SK-N-SH treated with all-trans-retinoic acid at 6 μM for 48 hours (cell line): Measurements from ENCODE around the gene DCDC1.

Experiments used
- ATAC-seq: fragments of 200-7000 bp; cut with Tn5 transposase; 3 replicates; pipeline ENCODE4 v1.9.1; 2020; ENCODE audit warnings: mild to moderate bottlenecking, moderate library complexity
- ARNTL ChIP-seq: fragments of 450-650 bp; formaldehyde crosslinking; IDR thresholded peaks from 2 replicates; pipeline ENCODE4 v1.5.0; 2020; ENCODE audit warnings: low read depth, mild to moderate bottlenecking, moderate library complexity, borderline replicate concordance
- BACH2 ChIP-seq: fragments of 250-450 bp; sonication (Bioruptor Pico); IDR thresholded peaks from 2 replicates; pipeline ENCODE4 v1.9.0; 2021; ENCODE audit warnings: mild to moderate bottlenecking, borderline replicate concordance
- CREB5 ChIP-seq: fragments of 250-450 bp; sonication (Bioruptor Pico); IDR thresholded peaks from 2 replicates; pipeline ENCODE4 v1.5.1; 2020; ENCODE audit warnings: low read depth, mild to moderate bottlenecking, moderate library complexity
- CSDC2 ChIP-seq: fragments of 250-450 bp; sonication (Bioruptor Pico); IDR thresholded peaks from 2 replicates; pipeline ENCODE4 v1.5.0; 2020; ENCODE audit warnings: mild to moderate bottlenecking, moderate library complexity
- CSRNP3 ChIP-seq: fragments of 250-450 bp; sonication (Bioruptor Pico); IDR thresholded peaks from 2 replicates; pipeline ENCODE4 v1.5.1; 2021; ENCODE audit warnings: mild to moderate bottlenecking, moderate library complexity
- ESRRG ChIP-seq: fragments of 250-450 bp; sonication (Bioruptor Pico); IDR thresholded peaks from 2 replicates; pipeline ENCODE4 v1.6.1; 2021; ENCODE audit warnings: mild to moderate bottlenecking
- GLIS3 ChIP-seq: fragments of 250-450 bp; sonication (Bioruptor Pico); IDR thresholded peaks from 2 replicates; pipeline ENCODE4 v1.5.0; 2020; ENCODE audit warnings: mild to moderate bottlenecking, moderate library complexity
- ISL1 ChIP-seq: fragments of 250-450 bp; sonication (Bioruptor Pico); IDR thresholded peaks from 2 replicates; pipeline ENCODE4 v2.1.2; 2022; ENCODE audit warnings: mild to moderate bottlenecking, moderate library complexity
- OSR1 ChIP-seq: fragments of 250-450 bp; sonication (Bioruptor Pico); IDR thresholded peaks from 2 replicates; pipeline ENCODE4 v1.8.0; 2022; ENCODE audit warnings: moderate library complexity, mild to moderate bottlenecking, inconsistent platforms
- PATZ1 ChIP-seq: fragments of 250-450 bp; sonication (Bioruptor Pico); IDR thresholded peaks from 2 replicates; pipeline ENCODE4 v1.8.0; 2020; ENCODE audit warnings: mild to moderate bottlenecking, moderate library complexity, borderline replicate concordance
- POU6F1 ChIP-seq: fragments of 250-450 bp; sonication (Bioruptor Pico); IDR thresholded peaks from 2 replicates; pipeline ENCODE4 v1.8.0; 2021; ENCODE audit warnings: low read depth, mild to moderate bottlenecking, moderate library complexity, borderline replicate concordance
- PPARA ChIP-seq: fragments of 250-450 bp; sonication (Bioruptor Pico); IDR thresholded peaks from 2 replicates; pipeline ENCODE4 v1.5.0; 2020; ENCODE audit warnings: mild to moderate bottlenecking, borderline replicate concordance
- RARB ChIP-seq: fragments of 250-450 bp; sonication (Bioruptor Pico); IDR thresholded peaks from 2 replicates; pipeline ENCODE4 v1.8.0; 2021; ENCODE audit warnings: mild to moderate bottlenecking, moderate library complexity
- SNAI2 ChIP-seq: fragments of 250-450 bp; sonication (Bioruptor Pico); IDR thresholded peaks from 2 replicates; pipeline ENCODE4 v1.5.0; 2020; ENCODE audit warnings: mild to moderate bottlenecking, moderate library complexity
- TCF4 ChIP-seq: fragments of 250-450 bp; sonication (Bioruptor Pico); IDR thresholded peaks from 2 replicates; pipeline ENCODE4 v1.8.0; 2021; ENCODE audit warnings: mild to moderate bottlenecking, moderate library complexity, borderline replicate concordance
- TOX ChIP-seq: fragments of 250-450 bp; sonication (Bioruptor Pico); IDR thresholded peaks from 2 replicates; pipeline ENCODE4 v1.8.0; 2021; ENCODE audit warnings: mild to moderate bottlenecking, moderate library complexity, borderline replicate concordance
- TSHZ2 ChIP-seq: fragments of 250-450 bp; sonication (Bioruptor Pico); IDR thresholded peaks from 2 replicates; pipeline ENCODE4 v1.5.0; 2020; ENCODE audit warnings: mild to moderate bottlenecking, moderate library complexity
- ZC3H10 ChIP-seq: fragments of 250-450 bp; sonication (Bioruptor Pico); IDR thresholded peaks from 2 replicates; pipeline ENCODE4 v1.5.1; 2021; ENCODE audit warnings: mild to moderate bottlenecking, moderate library complexity
- ZFP3 ChIP-seq: fragments of 250-450 bp; sonication (Bioruptor Pico); IDR thresholded peaks from 2 replicates; pipeline ENCODE4 v1.5.0; 2020; ENCODE audit warnings: mild to moderate bottlenecking, moderate library complexity
- ZNF565 ChIP-seq: fragments of 450-650 bp; formaldehyde crosslinking; conservative IDR thresholded peaks from 2 replicates; pipeline ENCODE4 v1.5.0; 2020; ENCODE audit warnings: low read depth, mild to moderate bottlenecking, moderate library complexity
- ZNF70 ChIP-seq: fragments of 450-650 bp; formaldehyde crosslinking; IDR thresholded peaks from 2 replicates; pipeline ENCODE4 v1.5.0; 2020; ENCODE audit warnings: mild to moderate bottlenecking, moderate library complexity
- ZNF8 ChIP-seq: fragments of 450-650 bp; formaldehyde crosslinking; IDR thresholded peaks from 2 replicates; pipeline ENCODE4 v1.5.0; 2020; ENCODE audit warnings: mild to moderate bottlenecking, moderate library complexity

Gene DCDC1

GRCh38 chr11:31303644-31304180, 65.8 kb downstream of the DCDC1 start:
- no peak for ATAC-seq
- no peak for TF ChIP-seq TOX (CRISPR knock-in tag)
- TF ChIP-seq ARNTL (CRISPR knock-in tag) = no peak
- no peak for TF ChIP-seq ZNF565 (CRISPR knock-in tag)
- TF ChIP-seq PATZ1 = no peak
- no peak for TF ChIP-seq CREB5 (CRISPR knock-in tag)
- TF ChIP-seq ZNF8 (CRISPR knock-in tag) = no peak
- no peak for TF ChIP-seq RARB
- TF ChIP-seq CSDC2 (CRISPR knock-in tag) = no peak
- no peak for TF ChIP-seq SNAI2 (CRISPR knock-in tag)
- TF ChIP-seq PPARA (CRISPR knock-in tag) = no peak
- no peak for TF ChIP-seq POU6F1 (CRISPR knock-in tag)
- TF ChIP-seq TSHZ2 = no peak
- TF ChIP-seq OSR1 (CRISPR knock-in tag) = no peak
- TF ChIP-seq CSRNP3 (CRISPR knock-in tag) = no peak

- ATAC-seq = no peak
- TF ChIP-seq PATZ1 (no peak), ZNF8 (CRISPR knock-in tag) (no peak), ZNF70 (CRISPR knock-in tag) (no peak), ZC3H10 (CRISPR knock-in tag) (no peak), SNAI2 (CRISPR knock-in tag) (no peak), CREB5 (CRISPR knock-in tag) (no peak), ZFP3 (CRISPR knock-in tag) (no peak), BACH2 (CRISPR knock-in tag) (no peak), POU6F1 (CRISPR knock-in tag) (no peak), GLIS3 (no peak), TCF4 (CRISPR knock-in tag) (no peak), PPARA (CRISPR knock-in tag) (no peak), ESRRG (CRISPR knock-in tag) (no peak), ZNF565 (CRISPR knock-in tag) (no peak), ISL1 (CRISPR knock-in tag) (no peak)
Observed at GRCh38 chr11:31301549-31302510, 67.7 kb downstream of the DCDC1 start.
